GM21737 (cell line): ENCODE results near the gene PYGB.
"Not testable (repeated sequence)": the region's sequence is repeated elsewhere in the genome, so short reads cannot be mapped to it uniquely, and the experiment has no call there.

Experiments used
- ATAC-seq: cut with Tn5 transposase; IDR thresholded peaks from one replicate; pipeline ENCODE4 v1.9.1; 2021; ENCODE audit warnings: mild to moderate bottlenecking, moderate library complexity; ENCODE audit not compliant: unreplicated experiment

The PYGB gene

GRCh38 chr20:25229486-25230165 lies 18.3 kb upstream of the PYGB start:
- no peak for ATAC-seq

- no peak for ATAC-seq
Measured at GRCh38 chr20:25230166-25230831, 17.6 kb upstream of the PYGB start.

GRCh38 chr20:25233016-25233772 lies 14.7 kb upstream of the PYGB start:
- no peak for ATAC-seq

- not testable (repeated sequence) for ATAC-seq
Measured at GRCh38 chr20:25234009-25234849, 13.7 kb upstream of the PYGB start.

GRCh38 chr20:25236450-25237304 lies 11.2 kb upstream of the PYGB start:
- no peak for ATAC-seq

- no peak for ATAC-seq
Measured at GRCh38 chr20:25237610-25238318, 10.1 kb upstream of the PYGB start.

GRCh38 chr20:25238319-25239037 lies 9.4 kb upstream of the PYGB start:
- ATAC-seq, result no peak

GRCh38 chr20:25239387-25240370 lies 8.2 kb upstream of the PYGB start:
- ATAC-seq, result no peak

GRCh38 chr20:25240851-25241658 lies 6.8 kb upstream of the PYGB start:
- ATAC-seq, result not testable (repeated sequence)

GRCh38 chr20:25241659-25241955 lies 6.3 kb upstream of the PYGB start:
- not testable (repeated sequence) for ATAC-seq

- ATAC-seq, result no peak
Measured at GRCh38 chr20:25242231-25242630, 5.7 kb upstream of the PYGB start.

- no peak for ATAC-seq
Measured at GRCh38 chr20:25243416-25243979, 4.4 kb upstream of the PYGB start.

GRCh38 chr20:25244976-25245375 lies 2.9 kb upstream of the PYGB start:
- no peak for ATAC-seq

- no peak for ATAC-seq
Measured at GRCh38 chr20:25245461-25245860, 2.4 kb upstream of the PYGB start.

- ATAC-seq, result no peak
Measured at GRCh38 chr20:25246182-25246999, 1.5 kb upstream of the PYGB start.

- ATAC-seq, result peak; percentile 1
Measured at GRCh38 chr20:25247000-25247517, 826 bp upstream of the PYGB start.
